NT2/D1 (cell line): Measurements from ENCODE around the gene TASOR2.

Experiments used
- SUZ12 ChIP-seq: IDR thresholded peaks from 2 replicates; pipeline ENCODE4 v1.6.1; 2011; ENCODE audit not compliant: insufficient read length, insufficient read depth; ENCODE audit errors: extremely low read depth
- YY1 ChIP-seq: IDR thresholded peaks from 2 replicates; pipeline ENCODE4 v1.6.1; 2011; ENCODE audit not compliant: insufficient read length, insufficient read depth
- ZNF274 ChIP-seq: IDR thresholded peaks from 2 replicates; pipeline ENCODE4 v1.6.1; 2011; ENCODE audit warnings: mild to moderate bottlenecking, low read depth, low read length

DNA sequence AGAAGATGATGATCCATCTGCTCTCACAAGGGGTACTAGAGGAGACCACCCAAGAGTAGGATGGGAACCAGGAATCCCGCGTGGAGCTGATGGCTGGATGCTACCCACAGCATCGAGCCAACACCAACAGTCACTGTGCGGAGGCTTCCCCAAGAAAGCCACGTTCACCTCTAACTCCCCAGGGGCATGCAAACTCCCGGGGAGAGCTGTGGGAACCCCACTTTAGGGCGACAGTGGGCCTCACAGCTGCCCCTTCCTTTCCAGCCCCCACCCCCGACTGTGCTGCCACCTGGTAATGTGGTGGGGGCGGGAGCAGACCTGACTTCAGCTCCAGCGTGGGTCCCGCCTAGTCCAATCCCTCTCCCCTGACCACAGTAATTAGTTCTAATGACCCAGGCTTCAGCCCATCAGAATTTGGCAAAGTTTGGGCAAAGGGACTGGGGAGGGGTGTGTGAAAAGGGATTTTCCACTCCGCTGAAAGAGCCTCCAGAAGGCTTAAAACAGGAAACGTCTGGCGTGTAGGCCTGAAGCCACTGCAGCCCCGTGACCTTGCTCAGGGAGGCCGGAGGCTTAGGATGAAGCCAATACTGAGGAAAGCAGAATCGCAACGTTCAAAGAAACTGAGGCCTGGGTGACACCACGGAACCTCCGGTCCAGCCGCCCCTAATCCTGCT is 38.6 kb upstream of the TASOR2 start:
- TF ChIP-seq SUZ12 (no peak), YY1 (no peak), ZNF274 (no peak)
